Smooth muscle cell (in vitro differentiated cells): ENCODE measurements around the gene PARVA. TPM values are rescaled to one million over a fixed set of nuclear protein-coding genes. Genes with fewer than 3 reads are reported as not detected.

Experiments used
- DNase-seq: peaks from one replicate; lab custom pipeline; 2025; ENCODE audit not compliant: unreplicated experiment; lab: John Stamatoyannopoulos, UW
- H2AFZ ChIP-seq: fragments of 200-600 bp; sonication (generic); 2 replicates; pipeline ENCODE4 v1.6.0; 2016; ENCODE audit warnings: antibody characterized with exemption, low read depth, mild to moderate bottlenecking
- H3F3A ChIP-seq: fragments of 200-600 bp; sonication (generic); 2 replicates; pipeline ENCODE4 v1.6.0; 2017; ENCODE audit warnings: antibody characterized with exemption, low read depth
- H3K27ac ChIP-seq: fragments of 200-600 bp; sonication (generic); 2 replicates; pipeline ENCODE4 v1.5.1; 2016; ENCODE audit warnings: low read depth, mild to moderate bottlenecking
- H3K27me3 ChIP-seq: fragments of 200-600 bp; sonication (generic); 2 replicates; pipeline ENCODE4 v1.6.1; 2016; ENCODE audit warnings: low read depth, mild to moderate bottlenecking
- H3K36me3 ChIP-seq: fragments of 200-600 bp; sonication (generic); 2 replicates; pipeline ENCODE4 v1.5.1; 2016; ENCODE audit warnings: low read depth
- H3K4me1 ChIP-seq: fragments of 200-600 bp; sonication (generic); 2 replicates; pipeline ENCODE4 v1.5.1; 2016; ENCODE audit warnings: low read depth
- H3K4me2 ChIP-seq: fragments of 200-600 bp; sonication (generic); 2 replicates; pipeline ENCODE4 v1.6.0; 2016; ENCODE audit warnings: mild to moderate bottlenecking
- H3K4me3 ChIP-seq: fragments of 200-600 bp; sonication (generic); 2 replicates; pipeline ENCODE4 v1.5.1; 2016; ENCODE audit warnings: mild to moderate bottlenecking
- H3K79me2 ChIP-seq: fragments of 200-600 bp; sonication (generic); 2 replicates; pipeline ENCODE4 v1.6.0; 2016; ENCODE audit warnings: low read depth, mild to moderate bottlenecking
- H3K9ac ChIP-seq: fragments of 200-600 bp; sonication (generic); 2 replicates; pipeline ENCODE4 v1.6.0; 2016; ENCODE audit warnings: low read depth
- H3K9me3 ChIP-seq: fragments of 200-600 bp; sonication (generic); replicated peaks from 2 replicates; pipeline ENCODE4 v1.5.1; 2016; ENCODE audit warnings: low read depth
- H4K20me1 ChIP-seq: fragments of 200-600 bp; sonication (generic); 2 replicates; pipeline ENCODE4 v1.6.0; 2016; ENCODE audit warnings: low read depth
- WGBS: methylation state at CpG from one replicate; pipeline ENCODE4 v1.1.7; 2016; ENCODE audit warnings: low lambda C conversion rate; 5-methylcytosine and 5-hydroxymethylcytosine counted together
- polyA plus RNA-seq: library from polyadenylated mRNA; unstranded; fragments of >200 nt; fragmentation: Nextera tagmentation; extraction: Ambion mirVana; gene quantifications from 2 replicates; pipeline ENCODE4 v1.2.1, GENCODE V29; 2016
- total RNA-seq: library from RNA; depleted of rRNA; stranded (reverse); fragments of >200 nt; gene quantifications from 2 replicates; pipeline ENCODE4 v1.2.3, GENCODE V29; 2014
- TF ChIP-seq, protein P1 (sequence below): fragments of 200-600 bp; sonication (generic); IDR thresholded peaks from 2 replicates; pipeline ENCODE4 v1.5.1; 2017; ENCODE audit warnings: borderline replicate concordance, mild to moderate bottlenecking, antibody characterized with exemption; ENCODE audit not compliant: insufficient read depth, poor library complexity, severe bottlenecking

Gene PARVA
- total and polyA plus RNA-seq, 2 experiments from 2014 or later: 73.9 to 99.4 TPM

DNA sequence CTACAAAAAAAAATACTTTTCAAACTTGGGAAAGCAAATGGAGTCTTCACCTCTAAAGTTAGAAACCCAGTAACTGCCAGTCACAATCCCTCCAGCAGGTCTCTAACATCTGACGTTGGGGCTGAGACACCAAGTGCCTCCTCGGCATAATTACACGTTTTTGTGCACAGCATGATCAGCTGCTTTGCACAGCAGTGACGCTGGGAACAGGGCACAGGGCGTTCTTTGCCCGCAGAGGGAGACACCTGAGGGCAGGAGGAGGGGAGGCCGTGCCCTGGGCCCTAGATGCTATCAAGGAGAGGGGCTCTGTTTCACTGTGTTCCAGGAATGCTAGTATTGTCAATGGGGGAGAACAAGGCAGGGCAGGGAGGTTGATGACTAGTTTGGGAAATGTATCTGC, 120.1 kb downstream of the PARVA start:
- Histone ChIP-seq H3F3A (peaks cover 15% of the 10 kb centered on the region), H3K79me2 (peaks cover 4% of the 10 kb centered on the region), H3K27ac (no peak overlapping the region), H2AFZ (no peak overlapping the region), H3K4me3 (no peak overlapping the region), H3K4me1 (peaks cover 9% of the 10 kb centered on the region), H4K20me1 (no peaks in the 10 kb centered on the region), H3K4me2 (no peak overlapping the region), H3K27me3 (no peaks in the 10 kb centered on the region), H3K9me3 (no peaks in the 10 kb centered on the region), H3K36me3 (no peaks in the 10 kb centered on the region), H3K9ac (no peak overlapping the region)
- no peak for DNase-seq
- 69% methylated on average over 7 of the region's 7 CpGs for WGBS
- TF ChIP-seq, protein P1, sequence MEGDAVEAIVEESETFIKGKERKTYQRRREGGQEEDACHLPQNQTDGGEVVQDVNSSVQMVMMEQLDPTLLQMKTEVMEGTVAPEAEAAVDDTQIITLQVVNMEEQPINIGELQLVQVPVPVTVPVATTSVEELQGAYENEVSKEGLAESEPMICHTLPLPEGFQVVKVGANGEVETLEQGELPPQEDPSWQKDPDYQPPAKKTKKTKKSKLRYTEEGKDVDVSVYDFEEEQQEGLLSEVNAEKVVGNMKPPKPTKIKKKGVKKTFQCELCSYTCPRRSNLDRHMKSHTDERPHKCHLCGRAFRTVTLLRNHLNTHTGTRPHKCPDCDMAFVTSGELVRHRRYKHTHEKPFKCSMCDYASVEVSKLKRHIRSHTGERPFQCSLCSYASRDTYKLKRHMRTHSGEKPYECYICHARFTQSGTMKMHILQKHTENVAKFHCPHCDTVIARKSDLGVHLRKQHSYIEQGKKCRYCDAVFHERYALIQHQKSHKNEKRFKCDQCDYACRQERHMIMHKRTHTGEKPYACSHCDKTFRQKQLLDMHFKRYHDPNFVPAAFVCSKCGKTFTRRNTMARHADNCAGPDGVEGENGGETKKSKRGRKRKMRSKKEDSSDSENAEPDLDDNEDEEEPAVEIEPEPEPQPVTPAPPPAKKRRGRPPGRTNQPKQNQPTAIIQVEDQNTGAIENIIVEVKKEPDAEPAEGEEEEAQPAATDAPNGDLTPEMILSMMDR: no peak

GRCh38 chr11:12499071-12499470, 121.7 kb downstream of the PARVA start:
- TF ChIP-seq, protein P1: no peak
- H3K27ac ChIP-seq: peak overlapping the region; percentile 22
- no peak overlapping the region for H3K9ac ChIP-seq
- no peaks in the 10 kb centered on the region for H4K20me1 ChIP-seq
- no peaks in the 10 kb centered on the region for H3K27me3 ChIP-seq
- no peak overlapping the region for H2AFZ ChIP-seq
- H3K4me1 ChIP-seq: peaks cover 15% of the 10 kb centered on the region
- no peaks in the 10 kb centered on the region for H3K36me3 ChIP-seq
- DNase-seq: no peak
- no peak overlapping the region for H3K4me3 ChIP-seq
- WGBS: 71% methylated on average over 3 of the region's 3 CpGs
- H3K4me2 ChIP-seq: no peak overlapping the region
- no peaks in the 10 kb centered on the region for H3K79me2 ChIP-seq
- H3K9me3 ChIP-seq: no peaks in the 10 kb centered on the region
- H3F3A ChIP-seq: peaks cover 22% of the 10 kb centered on the region

- Histone ChIP-seq H3K27me3 (no peaks in the 10 kb centered on the region), H3K79me2 (no peaks in the 10 kb centered on the region), H3K4me3 (no peak overlapping the region), H4K20me1 (no peaks in the 10 kb centered on the region), H3K9ac (no peak overlapping the region), H3K4me2 (peak overlapping the region; percentile 67), H3K9me3 (no peaks in the 10 kb centered on the region), H3K27ac (peak overlapping the region; percentile 82), H2AFZ (no peak overlapping the region), H3K36me3 (no peaks in the 10 kb centered on the region), H3F3A (peaks cover 34% of the 10 kb centered on the region), H3K4me1 (peaks cover 15% of the 10 kb centered on the region)
- DNase-seq: no peak
- TF ChIP-seq, protein P1: no peak
- WGBS: 3% methylated on average over 2 of the region's 2 CpGs
Observed at GRCh38 chr11:12502046-12502445, 124.7 kb downstream of the PARVA start.

- H3K27ac ChIP-seq: peak overlapping the region; percentile 82
- no peak for DNase-seq
- TF ChIP-seq, protein P1: no peak
- H3K27me3 ChIP-seq: no peaks in the 10 kb centered on the region
- WGBS: 19% methylated on average over 3 of the region's 3 CpGs
- no peaks in the 10 kb centered on the region for H3K9me3 ChIP-seq
- no peaks in the 10 kb centered on the region for H4K20me1 ChIP-seq
- no peak overlapping the region for H3K9ac ChIP-seq
- peak overlapping the region; percentile 67 for H3K4me2 ChIP-seq
- no peaks in the 10 kb centered on the region for H3K79me2 ChIP-seq
- H3K4me1 ChIP-seq: peaks cover 19% of the 10 kb centered on the region
- H3K4me3 ChIP-seq: no peak overlapping the region
- H3F3A ChIP-seq: peaks cover 43% of the 10 kb centered on the region
- no peak overlapping the region for H2AFZ ChIP-seq
- H3K36me3 ChIP-seq: no peaks in the 10 kb centered on the region
Observed at GRCh38 chr11:12503039-12503484, 125.7 kb downstream of the PARVA start.
